NT2/D1 (cell line): ENCODE results near the gene INKA1.

ENCODE experiments used
- DNase-seq: peaks from one replicate; pipeline ENCODE4 v3.0.0-alpha.2; 2011; ENCODE audit warnings: low read depth, low spot score
- H3K27me3 ChIP-seq: 2 replicates; pipeline ENCODE4 v1.6.0; 2011; ENCODE audit warnings: mild to moderate bottlenecking; ENCODE audit not compliant: insufficient read length, insufficient read depth
- H3K36me3 ChIP-seq: 2 replicates; pipeline ENCODE4 v1.6.1; 2011; ENCODE audit warnings: mild to moderate bottlenecking, low read length, mixed read lengths; ENCODE audit not compliant: insufficient read depth, insufficient read length
- H3K4me1 ChIP-seq: 2 replicates; pipeline ENCODE4 v1.5.1; 2011; ENCODE audit not compliant: insufficient read depth, insufficient read length
- H3K4me3 ChIP-seq: 2 replicates; pipeline ENCODE4 v1.5.1; 2011; ENCODE audit warnings: low read depth; ENCODE audit not compliant: insufficient read length
- H3K9ac ChIP-seq: 2 replicates; pipeline ENCODE4 v1.6.0; 2011; ENCODE audit warnings: low read depth; ENCODE audit not compliant: insufficient read length
- H3K9me3 ChIP-seq: 2 replicates; pipeline ENCODE4 v1.5.1; 2011; ENCODE audit warnings: mild to moderate bottlenecking, low read length; ENCODE audit not compliant: insufficient read depth
- SUZ12 ChIP-seq: IDR thresholded peaks from 2 replicates; pipeline ENCODE4 v1.6.1; 2011; ENCODE audit not compliant: insufficient read length, insufficient read depth; ENCODE audit errors: extremely low read depth
- YY1 ChIP-seq: IDR thresholded peaks from 2 replicates; pipeline ENCODE4 v1.6.1; 2011; ENCODE audit not compliant: insufficient read length, insufficient read depth
- ZNF274 ChIP-seq: IDR thresholded peaks from 2 replicates; pipeline ENCODE4 v1.6.1; 2011; ENCODE audit warnings: mild to moderate bottlenecking, low read depth, low read length

INKA1 gene

GRCh38 chr3:49844464-49845183 lies 41.6 kb downstream of the INKA1 start:
- H3K27me3 ChIP-seq = no peaks in the 10 kb centered on the region
- DNase-seq = no peak
- H3K4me1 ChIP-seq = peaks cover 8% of the 10 kb centered on the region
- H3K4me3 ChIP-seq = no peak overlapping the region
- no peak overlapping the region for H3K9ac ChIP-seq
- TF ChIP-seq SUZ12 (no peak), YY1 (no peak), ZNF274 (no peak)
- peaks cover 81% of the 10 kb centered on the region for H3K36me3 ChIP-seq
- no peaks in the 10 kb centered on the region for H3K9me3 ChIP-seq

DNA sequence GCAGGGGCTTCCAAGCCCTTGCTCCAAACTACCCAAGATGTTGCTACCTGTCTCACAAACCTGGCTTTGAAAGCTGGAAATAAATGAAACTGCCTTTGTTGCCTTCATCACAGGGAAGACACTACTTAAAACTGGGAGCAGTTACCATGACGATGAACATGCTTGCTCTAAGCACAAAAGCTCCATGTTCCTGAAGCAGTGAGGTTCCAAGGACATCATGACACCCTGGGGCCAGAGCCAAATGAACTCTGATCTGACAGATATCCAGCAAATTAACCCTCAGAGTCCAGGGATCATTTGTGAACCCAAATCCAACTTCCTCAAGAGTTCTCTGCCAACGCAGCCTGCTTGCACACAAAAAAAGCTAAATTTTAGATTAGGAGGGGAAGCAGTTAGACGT lies 42.6 kb downstream of the INKA1 start:
- H3K4me1 ChIP-seq = peaks cover 8% of the 10 kb centered on the region
- no peaks in the 10 kb centered on the region for H3K27me3 ChIP-seq
- no peak overlapping the region for H3K4me3 ChIP-seq
- no peak overlapping the region for H3K9ac ChIP-seq
- H3K36me3 ChIP-seq = peaks cover 71% of the 10 kb centered on the region
- H3K9me3 ChIP-seq = no peaks in the 10 kb centered on the region
- no peak for TF ChIP-seq ZNF274
- TF ChIP-seq YY1 = no peak
- TF ChIP-seq SUZ12 = no peak
- DNase-seq = no peak
